ENCODE results near the gene PLIN3. TPM values are rescaled to one million over a fixed set of nuclear protein-coding genes. Genes with fewer than 3 reads are reported as not detected.

The PLIN3 gene
- total RNA-seq, 1 experiment from 2014 or later: 157 TPM

- DNase-seq (ENCODE audit: low read depth, low spot score): no peak
- H3K36me3 ChIP-seq (ENCODE audit: control insufficient read depth, insufficient read depth, low read length): no peaks in the 10 kb centered on the region
- no peaks in the 10 kb centered on the region for H3K27me3 ChIP-seq (ENCODE audit: control insufficient read depth, insufficient read depth, low read length)
- BruUV-seq (replicated peaks): no TSS peak
- H3K9me3 ChIP-seq (ENCODE audit: control insufficient read depth, insufficient read depth, low read depth, low read length): no peaks in the 10 kb centered on the region
- no peak for ATAC-seq
- peaks cover 8% of the 10 kb centered on the region for H3K4me1 ChIP-seq (ENCODE audit: control insufficient read depth, insufficient read depth, low read length)
- CTCF ChIA-PET: no interaction called here
- H3K4me3 ChIP-seq (ENCODE audit: low read depth in 2 of 2, low read length in 2 of 2): no peak overlapping the region
- H3K27ac ChIP-seq (ENCODE audit: low read length): no peak overlapping the region
- in situ Hi-C loops (cut with HindIII; ENCODE audit: low pct_unique_long_range_greater_than_20kb, low sequenced_read_pairs) (no loop called here), intact Hi-C loops (cut with micrococcal nuclease; ENCODE audit: unreplicated experiment) (loop anchor here (5.0 kb wide), 1 partner anchor 37 kb away; no protein-coding TSS in a partner anchor)
- TF ChIP-seq TCF7L2 (IDR thresholded peaks at IDR 0.05; ENCODE audit: low read depth, low read length) (no peak), SIN3A (IDR thresholded peaks at IDR 0.05; ENCODE audit: borderline replicate concordance, insufficient read depth, low read depth, low read length) (no peak), REST (IDR thresholded peaks at IDR 0.05; ENCODE audit: insufficient read depth in 1 of 2, low read depth in 2 of 2, low read length in 1 of 2) (no peak), CTCF (IDR thresholded peaks at IDR 0.05) (no peak), POLR2AphosphoS5 (IDR thresholded peaks at IDR 0.05; ENCODE audit: low read depth, low read length) (no peak)
- POLR2A ChIA-PET: no interaction called here
These were observed 52.6 kb downstream of the PLIN3 start for GRCh38 chr19:4814625-4815425.

GRCh38 chr19:4811328-4812131 is 55.9 kb downstream of the PLIN3 start:
- ChIA-PET CTCF (interaction anchor here (0.6 kb wide), 4 partner anchors 25 to 816 kb away, joined by 3 to 7 read pairs (median 6); no protein-coding TSS in a partner anchor), POLR2A (no interaction called here)
- Histone ChIP-seq H3K4me1 (ENCODE audit: control insufficient read depth, insufficient read depth, low read length) (peaks cover 8% of the 10 kb centered on the region), H3K36me3 (ENCODE audit: control insufficient read depth, insufficient read depth, low read length) (no peaks in the 10 kb centered on the region), H3K27ac (ENCODE audit: low read length) (no peak overlapping the region), H3K27me3 (ENCODE audit: control insufficient read depth, insufficient read depth, low read length) (no peaks in the 10 kb centered on the region), H3K9me3 (ENCODE audit: control insufficient read depth, insufficient read depth, low read depth, low read length) (no peaks in the 10 kb centered on the region), H3K4me3 (ENCODE audit: low read depth in 2 of 2, low read length in 2 of 2) (no peak overlapping the region)
- peak; percentile 89 for TF ChIP-seq CTCF (IDR thresholded peaks at IDR 0.05)
- no peak for TF ChIP-seq POLR2AphosphoS5 (IDR thresholded peaks at IDR 0.05; ENCODE audit: low read depth, low read length)
- TF ChIP-seq REST (IDR thresholded peaks at IDR 0.05; ENCODE audit: insufficient read depth in 1 of 2, low read depth in 2 of 2, low read length in 1 of 2): 0 out of 4 replicates have a peak, but pooled peaks of 1 of the 2 experiments have one; percentile 39
- peak; percentile 74 for ATAC-seq
- in situ Hi-C loops (cut with HindIII; ENCODE audit: low pct_unique_long_range_greater_than_20kb, low sequenced_read_pairs): no loop called here
- intact Hi-C loops (cut with micrococcal nuclease; ENCODE audit: unreplicated experiment): loop anchor here (5.0 kb wide), 1 partner anchor 41 kb away; no protein-coding TSS in a partner anchor
- peak; percentile 48 for DNase-seq (ENCODE audit: low read depth, low spot score)
- no TSS peak for BruUV-seq (replicated peaks)

Measured in Panc1 (cell line).